ENCODE measurements around the gene KRT82.
"Not testable (repeated sequence)": the region's sequence is repeated elsewhere in the genome, so short reads cannot be mapped to it uniquely, and the experiment has no call there.

The KRT82 gene

DNA sequence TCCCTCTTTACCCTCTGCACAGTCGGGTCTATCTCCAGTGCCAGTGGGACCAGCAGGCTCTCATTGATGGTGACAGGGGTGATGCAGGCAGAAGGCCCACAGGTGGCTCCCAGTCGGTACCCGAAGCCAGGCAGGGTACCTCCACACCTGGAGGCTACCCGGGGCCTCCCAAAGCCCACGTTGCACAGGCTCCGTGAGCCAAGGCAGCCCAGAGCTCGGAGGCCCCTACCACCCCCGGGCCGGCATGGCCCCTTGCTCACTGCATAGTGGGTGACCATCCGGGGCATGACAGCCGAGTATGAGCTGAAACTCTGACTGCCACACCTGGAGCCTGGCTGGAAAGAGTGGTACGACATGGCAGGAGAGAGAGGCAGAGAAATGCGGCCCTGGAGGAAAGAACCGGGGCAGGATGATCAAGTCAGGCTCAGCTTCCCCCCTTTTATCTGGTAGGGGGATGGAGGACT, at the start of gene KRT82:
KRT82 (minus strand) TSS at position 414 of the 464 bp plus-strand sequence; CDS start at position 356, 58 bp downstream.
- no peak for DNase-seq

DNA sequence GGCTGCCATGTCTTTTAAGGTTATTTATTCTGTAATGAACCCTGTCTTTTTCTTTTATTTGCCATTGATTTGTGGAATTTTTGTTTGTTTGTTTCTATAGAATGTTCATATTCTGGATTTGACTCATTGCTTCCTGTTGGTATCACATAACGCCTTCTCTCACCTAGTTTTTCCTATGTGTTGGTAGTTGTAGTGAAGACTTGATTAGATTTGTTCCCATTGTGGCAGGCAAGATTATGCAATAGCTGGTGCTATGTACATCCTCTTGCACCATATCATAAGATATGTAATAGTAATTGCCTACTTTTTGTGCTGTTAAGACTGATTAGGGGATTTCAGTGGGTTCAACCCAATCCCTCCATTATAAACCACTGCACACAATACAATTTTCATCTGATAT, 49.7 kb upstream of the KRT82 start:
- DNase-seq, result peak; percentile 17 to 48 (median 21)

DNA sequence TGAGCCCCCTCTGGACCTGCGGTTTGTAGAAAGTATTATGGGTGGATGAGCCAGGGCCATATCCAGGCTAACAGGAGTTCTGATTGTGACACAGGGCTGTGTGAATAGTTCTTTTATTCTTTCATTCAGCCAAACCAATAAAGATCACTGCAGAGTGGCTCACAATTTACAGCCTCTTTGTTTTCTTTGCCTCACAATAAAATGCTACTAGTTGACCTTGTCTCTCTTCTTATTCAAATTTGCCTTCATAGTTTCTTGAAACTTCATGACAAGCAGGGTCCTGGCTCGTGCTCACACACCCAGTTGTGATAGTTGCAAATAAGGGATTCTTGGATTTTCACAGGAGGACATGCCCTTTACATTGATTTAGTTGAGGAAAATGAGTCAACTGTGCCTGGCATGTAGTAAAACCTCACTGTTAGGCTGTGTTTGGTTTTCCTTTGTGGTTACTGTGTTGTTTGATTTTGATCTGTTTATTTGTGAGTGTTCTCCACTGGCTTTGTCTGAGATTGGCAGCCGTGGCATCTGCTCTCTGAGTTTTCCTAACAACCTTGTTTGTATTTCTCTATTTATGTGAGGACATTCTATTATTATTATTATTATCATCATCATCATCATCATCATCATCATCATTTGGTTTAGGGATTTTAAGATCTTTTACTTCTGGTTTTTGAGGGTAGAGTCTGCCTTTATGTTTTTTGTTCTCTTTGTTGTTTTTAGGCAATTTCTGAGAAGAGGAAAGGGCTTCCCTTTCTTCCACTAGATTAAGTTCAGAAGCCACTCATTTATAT, 48.5 kb upstream of the KRT82 start:
- no peak for DNase-seq

GRCh38 chr12:52452101-52452500, 46.0 kb upstream of the KRT82 start, which contains the start of gene KRT6B:
Gene KRT6B (minus strand): TSS chr12:52452146. CDS start chr12:52452078, 68 bp downstream.
- DNase-seq, result no peak

- no peak for DNase-seq
Measured at GRCh38 chr12:52448228-52448627, 42.1 kb upstream of the KRT82 start.

GRCh38 chr12:52447196-52447595, 41.1 kb upstream of the KRT82 start:
- not testable (repeated sequence) for DNase-seq

DNA sequence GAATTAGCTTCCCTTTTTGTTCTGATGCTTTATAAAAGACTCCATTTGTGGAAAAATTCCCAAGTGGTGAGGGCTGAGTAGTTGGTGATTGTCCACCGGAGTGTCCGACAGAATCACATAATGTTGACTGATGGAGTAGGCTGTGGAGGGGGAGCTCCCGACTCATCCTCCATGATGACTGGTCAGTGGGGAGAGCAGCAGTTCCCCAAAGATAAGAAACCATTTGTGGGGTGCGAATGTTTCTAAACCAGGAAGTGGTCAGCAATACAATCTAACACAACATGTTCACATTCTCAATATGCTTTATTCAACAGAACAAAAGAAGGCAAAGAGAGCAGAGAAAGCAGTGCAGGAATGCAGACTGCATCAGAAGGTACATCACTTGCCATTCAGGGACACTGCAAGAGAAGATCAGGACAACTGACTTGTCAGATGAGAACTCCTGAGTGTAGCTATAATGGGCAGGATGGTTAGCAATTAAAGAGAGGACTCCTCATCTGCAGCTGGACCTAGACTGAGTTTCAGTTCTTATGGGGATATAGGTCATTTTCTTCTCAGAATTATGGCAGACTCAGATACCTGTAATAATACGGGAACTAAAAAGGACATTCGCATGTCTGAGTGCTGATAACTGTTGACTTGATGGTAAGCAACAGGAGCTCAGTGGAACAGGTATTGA, 40.4 kb upstream of the KRT82 start:
- no peak for DNase-seq

DNA sequence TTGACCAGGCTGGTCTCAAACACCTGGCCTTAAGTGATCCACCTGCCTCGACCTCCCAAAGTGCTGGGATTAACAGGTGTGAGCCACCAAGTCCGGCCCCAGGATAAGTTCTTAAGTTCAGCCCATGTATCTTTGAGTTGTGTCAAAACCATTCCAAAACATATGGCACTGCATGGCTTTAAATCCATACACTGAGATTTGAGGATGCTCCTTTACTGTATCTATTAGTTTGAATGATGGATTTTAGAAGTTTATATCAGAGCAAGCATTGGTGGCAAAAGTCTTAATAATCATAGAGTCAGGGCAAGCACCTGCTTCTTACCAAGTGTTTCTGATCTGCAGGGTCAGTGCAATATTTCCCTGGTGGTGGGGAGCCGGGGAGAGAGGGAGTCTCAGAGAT, 39.7 kb upstream of the KRT82 start:
- DNase-seq, result no peak

DNA sequence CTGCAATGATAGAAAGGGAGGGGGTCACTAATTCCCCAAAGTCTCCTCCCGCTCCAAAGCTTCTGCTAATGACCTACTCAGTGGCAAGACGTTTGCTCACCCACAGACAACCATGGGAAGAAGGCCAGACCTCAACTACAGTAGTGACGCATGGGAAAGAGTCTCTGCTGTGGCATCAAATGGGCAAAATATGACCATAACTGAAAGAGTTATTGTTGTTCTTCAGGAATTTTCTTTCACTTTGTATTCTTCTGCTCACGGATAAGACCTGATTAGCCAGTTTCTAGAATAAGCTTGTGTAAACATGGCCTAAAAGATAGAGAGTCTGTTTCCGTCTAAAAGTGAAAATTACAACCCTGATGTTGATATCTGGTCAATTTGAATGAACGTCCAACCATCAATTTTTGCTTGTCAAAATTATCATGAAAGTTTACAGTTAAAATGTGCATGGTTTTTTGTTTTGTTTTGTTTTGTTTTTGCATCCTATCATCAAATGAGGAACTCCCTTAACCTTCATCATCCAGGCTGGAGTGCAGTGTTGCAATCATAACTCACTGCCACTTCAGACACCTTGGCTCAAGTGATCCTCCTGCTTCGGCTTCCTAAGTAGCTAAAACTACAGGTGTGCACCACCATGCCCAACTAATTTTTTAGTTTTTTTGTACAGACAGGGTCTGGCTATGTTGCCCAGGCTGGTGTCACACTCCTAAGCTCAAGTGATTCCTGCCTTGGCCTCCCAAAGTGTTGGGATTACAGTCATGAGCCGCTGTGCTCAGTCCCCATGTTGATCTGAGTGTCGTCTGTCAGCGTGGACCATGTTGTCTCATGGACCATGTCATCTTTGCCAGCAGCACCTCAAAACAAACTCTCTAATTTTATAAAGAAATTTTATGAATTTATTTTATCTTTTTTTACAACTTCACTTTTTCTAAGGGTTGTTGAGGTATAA, 38.8 kb upstream of the KRT82 start:
- no peak for DNase-seq

DNA sequence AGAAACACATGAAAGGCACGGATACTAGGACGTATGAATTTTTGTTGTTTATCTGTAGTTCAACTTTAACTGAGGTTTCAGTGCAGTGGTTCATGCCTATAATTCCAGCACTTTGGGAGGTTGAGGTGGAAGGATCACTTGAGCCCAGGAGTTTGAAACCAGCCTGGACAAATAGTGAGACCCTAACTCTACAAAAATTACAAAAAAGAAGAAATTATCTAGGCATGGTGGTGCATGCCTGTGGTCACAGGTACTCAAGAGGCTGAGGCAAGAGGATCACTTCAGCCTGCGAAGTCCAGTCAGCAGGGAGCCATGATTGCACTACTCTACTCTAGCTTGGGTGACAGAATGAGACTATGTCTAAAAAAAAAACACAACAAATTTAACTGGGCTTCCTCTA, 37.8 kb upstream of the KRT82 start:
- DNase-seq, result no peak

DNA sequence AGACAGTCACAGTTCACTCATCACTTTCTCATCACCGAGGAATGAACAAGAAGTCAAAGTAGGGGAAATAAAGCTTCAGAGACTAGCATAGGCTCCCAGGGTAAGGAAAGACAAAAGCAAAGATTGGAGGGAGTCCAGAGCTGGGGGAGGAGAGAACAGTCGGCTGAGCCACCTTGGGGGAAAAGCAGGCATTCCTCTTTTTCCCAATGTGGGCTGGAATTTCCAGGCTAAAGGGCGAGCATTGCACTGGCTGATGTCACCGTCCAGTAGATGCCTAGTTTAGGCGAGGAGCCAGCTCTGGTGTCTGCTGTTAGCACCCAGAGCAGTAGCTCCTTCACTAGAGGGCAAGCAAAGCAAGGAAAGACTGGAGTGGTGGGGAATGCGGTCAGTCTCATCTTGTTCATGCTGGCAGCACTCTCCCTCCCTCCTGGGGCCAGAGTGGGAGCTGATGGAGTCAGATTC, 36.5 kb upstream of the KRT82 start:
- peak; percentile 21 to 47 (median 43) for DNase-seq

- peak in 2 of 3 donors; percentile 25 to 26 for DNase-seq
Measured at GRCh38 chr12:52441320-52441911, 35.3 kb upstream of the KRT82 start.

DNA sequence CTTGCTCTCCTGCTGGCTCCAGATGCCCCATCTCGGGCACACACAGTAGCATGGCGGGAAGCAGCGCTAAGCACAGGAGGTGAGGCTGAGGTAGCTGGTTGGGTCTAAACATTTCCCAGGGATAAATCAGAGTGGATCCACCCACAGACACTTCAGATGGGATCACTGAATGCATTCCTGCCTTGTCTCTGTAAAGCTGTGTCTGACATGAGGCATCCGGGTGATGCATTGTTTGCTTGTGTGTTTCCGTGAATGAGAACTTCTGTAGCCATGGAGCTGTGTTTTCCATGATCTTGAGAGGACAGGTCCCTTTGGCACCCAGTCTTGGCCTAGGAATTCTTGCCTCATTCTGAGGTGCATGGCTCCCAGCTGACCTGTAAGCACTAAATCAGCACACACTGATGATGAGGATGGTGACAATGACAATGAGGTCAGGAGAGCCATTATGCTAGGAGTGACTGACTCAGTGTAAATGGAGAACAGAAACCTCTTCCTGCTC, 34.7 kb upstream of the KRT82 start:
- peak in 1 of 3 donors; percentile 29 for DNase-seq

GRCh38 chr12:52439845-52440244, 33.7 kb upstream of the KRT82 start:
- no peak for DNase-seq

DNA sequence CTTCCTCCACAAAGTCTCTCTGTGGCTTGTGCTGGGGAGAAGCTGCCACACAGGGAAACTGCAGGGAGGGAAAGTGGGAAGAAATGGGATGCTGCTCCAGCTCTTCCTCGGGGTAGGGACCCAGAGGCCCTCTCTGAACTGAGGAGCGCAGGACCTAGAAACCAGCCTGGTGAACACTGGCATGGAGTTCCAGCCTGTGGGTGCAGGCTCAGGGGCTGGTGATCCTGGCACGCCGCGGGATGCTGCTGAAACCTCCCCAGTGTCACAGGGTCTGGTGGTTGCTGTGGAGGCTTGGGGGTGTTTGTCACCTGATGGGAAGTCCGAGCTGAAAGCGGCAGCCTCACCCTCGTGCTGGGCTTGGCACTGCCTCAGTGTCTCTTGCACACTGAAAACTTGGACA, 33.3 kb upstream of the KRT82 start:
- DNase-seq, result no peak

- no peak for DNase-seq
Measured at GRCh38 chr12:52438305-52439301, 32.5 kb upstream of the KRT82 start.

GRCh38 chr12:52437508-52437907, 31.4 kb upstream of the KRT82 start:
- DNase-seq, result no peak

DNA sequence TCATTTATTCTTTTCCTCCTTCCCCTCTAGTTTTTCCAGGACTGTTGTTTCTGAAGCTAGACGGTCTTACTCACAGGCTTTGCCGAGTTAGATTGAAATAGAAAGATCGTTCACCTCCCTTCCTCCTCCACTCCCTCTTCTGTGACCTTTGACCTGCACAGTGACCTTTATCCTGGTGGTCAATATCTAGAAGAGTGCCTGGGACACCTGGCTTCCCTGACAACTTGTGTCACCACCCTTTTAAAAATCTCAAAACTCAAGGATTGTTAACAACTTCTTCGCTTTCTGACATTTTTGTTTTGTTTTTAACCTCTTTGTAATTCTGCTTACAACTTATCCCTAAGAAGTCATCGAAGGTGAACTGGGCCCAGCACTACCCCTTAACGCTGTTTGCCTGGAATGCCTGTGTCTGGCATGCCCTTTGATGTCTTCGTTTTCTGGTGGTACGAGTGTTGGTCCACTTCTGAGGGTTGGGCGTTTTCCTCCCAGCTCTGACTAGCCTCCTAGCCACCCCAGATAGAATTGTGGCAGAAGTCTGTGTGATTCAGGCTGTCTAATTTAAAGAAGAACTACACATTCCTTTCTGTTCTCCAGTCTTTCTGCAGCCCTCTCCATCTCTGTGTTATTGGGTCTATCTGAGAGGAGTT, 30.8 kb upstream of the KRT82 start:
- no peak for DNase-seq

DNA sequence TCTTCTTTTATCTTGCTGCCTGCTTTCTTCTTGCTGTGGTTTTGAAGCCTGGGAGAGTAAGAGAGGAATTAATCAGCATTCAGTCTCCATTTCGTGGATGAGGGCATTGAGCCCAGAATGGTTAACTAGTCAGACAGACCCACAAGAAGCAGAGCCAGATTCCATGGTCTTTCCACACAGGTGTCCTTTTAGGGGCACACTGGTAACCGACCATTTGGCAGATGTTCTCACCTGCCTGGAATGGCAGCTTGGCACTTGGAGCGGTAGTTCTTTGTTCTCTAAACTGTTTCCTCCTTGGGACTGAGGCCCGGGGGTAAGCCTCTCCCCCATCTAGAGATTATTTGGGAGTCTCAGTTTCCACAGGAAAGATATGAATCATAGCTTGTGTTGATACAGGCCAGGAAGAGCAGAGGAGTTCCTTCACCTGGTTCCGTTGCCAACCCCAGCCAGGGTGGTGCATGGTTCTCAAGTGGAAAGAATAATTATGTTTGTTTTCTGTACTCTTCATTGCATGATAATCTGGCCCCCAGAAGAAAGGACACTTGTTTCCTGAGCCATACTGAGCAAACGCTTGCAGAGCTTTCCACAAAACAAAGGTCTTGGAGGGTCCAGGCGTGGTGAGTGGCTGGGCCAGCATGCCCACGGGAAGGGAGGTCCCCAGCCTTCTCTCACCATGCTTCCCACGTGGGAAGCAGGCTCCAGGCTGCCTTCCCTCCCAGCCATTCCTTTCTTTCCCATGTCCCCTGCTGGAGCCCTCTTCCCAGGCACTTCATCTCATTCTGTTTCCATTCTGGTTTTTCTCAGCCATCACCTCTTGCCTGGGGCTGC, 30.1 kb upstream of the KRT82 start:
- no peak for DNase-seq

- DNase-seq, result no peak
Measured at GRCh38 chr12:52435659-52435999, 29.5 kb upstream of the KRT82 start.

All from suppressor macrophage treated with lipopolysaccharide for 1 hour (primary cell).